GM19193 (cell line): ENCODE measurements around the gene EPB41.
A peak's percentile ranks its signal among the peaks of the same experiment; 100 is the strongest.

Experiments
- POLR2A ChIP-seq: IDR thresholded peaks from 4 replicates; pipeline ENCODE4 v1.6.1; 2011; ENCODE audit not compliant: insufficient read depth, insufficient read length; ENCODE audit errors: extremely low read depth

EPB41 gene

DNA sequence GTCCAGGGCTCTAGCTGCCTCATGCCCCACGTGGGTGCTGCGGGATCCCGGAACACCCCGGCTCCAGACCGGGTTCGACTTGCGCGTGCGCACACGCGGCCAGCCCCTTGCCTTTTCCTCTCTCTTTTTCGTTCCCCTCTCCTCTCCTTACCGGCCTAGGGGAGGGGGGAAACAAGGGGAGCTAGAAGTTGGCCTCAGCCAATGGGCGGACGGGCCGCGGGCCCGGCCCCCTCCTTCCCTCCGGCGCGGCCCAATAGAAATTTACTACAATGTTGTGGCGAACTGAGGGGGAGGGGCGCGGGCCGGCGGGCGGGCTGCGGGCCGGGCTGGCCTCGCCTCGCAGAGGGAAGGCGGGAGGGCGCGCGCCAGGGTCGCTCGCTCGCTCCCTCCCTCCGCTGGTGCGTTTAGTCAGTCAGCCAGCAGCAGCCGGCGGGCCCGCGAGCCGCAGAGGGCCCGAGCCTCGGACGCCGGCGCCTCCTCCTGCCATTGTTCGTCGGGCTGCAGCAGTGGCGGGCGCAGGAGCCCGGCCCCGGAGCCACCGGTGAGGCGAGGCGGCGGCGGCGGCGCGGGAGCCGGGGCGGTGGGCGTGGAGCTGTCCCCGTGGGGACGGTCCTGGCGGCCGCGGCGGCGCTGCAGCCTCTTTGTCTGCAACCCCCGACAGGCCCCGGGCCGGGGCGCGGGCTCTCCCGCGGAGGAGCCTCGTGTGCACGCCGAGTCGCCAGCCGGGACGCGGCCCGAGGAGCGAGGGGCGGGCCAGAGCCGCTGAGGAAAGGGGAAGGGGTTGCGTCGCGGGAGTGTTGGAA lies at the start of gene EPB41:
Gene EPB41, plus strand, starts transcription at position 342 of the 803 bp plus-strand sequence. CDS start 72,869 bp downstream, outside the sequence.
- TF ChIP-seq POLR2A = no peak

DNA sequence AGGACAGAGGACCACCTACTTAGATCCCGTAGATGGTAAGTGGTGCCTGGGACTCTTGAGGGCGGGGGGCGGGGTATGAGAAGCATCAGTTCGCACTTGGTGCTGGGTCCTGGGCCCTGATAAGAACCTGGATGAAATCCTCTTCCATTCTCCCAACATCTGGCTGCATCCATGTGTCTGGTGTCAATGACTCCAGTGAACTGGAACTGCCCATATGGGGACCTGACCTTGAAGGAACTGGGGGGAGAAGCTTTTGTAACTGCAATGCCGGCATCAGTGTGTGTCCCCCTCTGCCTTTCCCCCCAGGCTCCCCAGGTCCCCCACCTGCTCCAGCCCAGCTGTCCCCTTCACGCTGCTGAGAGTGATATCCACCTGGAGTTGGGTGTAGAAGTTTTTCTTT lies 49.7 kb upstream of the EPB41 start:
- TF ChIP-seq POLR2A = no peak

DNA sequence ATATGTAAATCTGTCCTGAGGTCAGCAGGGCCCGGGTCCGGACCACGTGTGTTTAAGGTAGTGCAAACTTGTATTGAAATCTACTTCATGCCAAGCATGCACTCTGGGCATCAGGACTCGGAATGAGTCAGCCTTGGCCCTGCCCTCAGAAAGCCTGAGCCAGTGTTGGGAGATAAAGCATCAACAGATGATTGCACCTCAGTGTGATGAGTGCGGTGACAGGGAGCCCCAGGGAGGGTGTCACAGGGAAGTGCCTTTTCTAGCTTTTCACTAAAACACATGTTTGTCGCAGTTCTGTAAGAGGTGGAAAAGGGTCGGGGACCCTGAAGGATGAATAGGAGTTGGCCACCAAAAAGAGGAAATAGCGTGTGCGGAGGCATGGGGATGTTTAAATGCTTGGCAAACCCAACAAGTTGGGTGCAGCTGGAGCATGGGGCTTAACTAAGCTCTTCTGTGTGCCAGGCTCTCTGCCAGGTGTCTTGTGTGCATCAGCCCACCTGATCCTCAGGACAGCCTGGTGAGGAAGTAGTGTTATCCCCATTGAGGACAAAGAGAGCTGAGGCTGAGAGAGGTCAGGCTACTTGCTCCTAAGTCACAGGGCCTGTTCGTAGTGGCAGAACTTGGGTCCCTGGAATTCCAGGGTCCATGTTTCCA lies 48.2 kb upstream of the EPB41 start:
- no peak for TF ChIP-seq POLR2A

DNA sequence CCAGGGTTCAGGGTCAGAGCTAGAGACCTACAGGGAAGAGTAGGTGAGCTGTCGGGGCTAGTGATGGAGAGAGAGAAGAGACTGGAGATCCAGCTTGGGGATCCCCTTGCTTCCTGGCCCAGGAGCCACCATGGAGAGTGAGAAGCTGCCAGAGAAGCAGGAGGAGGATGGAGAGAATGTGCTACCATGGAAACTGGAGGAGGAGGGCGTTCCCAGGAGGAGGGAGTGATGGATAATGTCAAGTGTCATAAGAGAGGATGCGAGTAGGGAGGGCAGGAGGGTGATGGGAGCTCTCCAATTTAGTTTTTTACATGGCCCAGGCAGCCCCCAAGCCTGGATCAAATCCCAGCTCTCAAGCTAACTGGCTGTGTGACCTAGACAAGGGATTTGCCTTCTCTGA lies 46.5 kb upstream of the EPB41 start:
- TF ChIP-seq POLR2A = no peak

DNA sequence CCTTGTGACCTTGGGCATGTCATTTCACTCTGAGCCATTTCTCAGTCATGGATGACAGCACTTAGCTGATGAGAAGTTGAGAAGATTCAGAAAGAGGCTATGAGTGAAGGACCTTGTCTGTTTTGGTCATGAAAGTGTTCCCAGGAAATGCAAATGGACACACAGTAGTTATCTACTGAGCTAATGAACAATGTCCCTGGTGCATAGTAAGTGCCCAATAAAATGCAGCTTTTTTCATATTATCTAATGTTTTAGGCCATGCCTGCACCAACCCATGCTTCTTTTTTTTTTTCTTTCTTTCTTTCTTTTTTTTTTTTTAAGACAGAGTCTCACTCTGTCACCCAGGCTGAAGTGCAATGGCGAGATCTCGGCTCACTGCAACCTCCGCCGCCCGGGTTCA lies 44.4 kb upstream of the EPB41 start:
- no peak for TF ChIP-seq POLR2A

DNA sequence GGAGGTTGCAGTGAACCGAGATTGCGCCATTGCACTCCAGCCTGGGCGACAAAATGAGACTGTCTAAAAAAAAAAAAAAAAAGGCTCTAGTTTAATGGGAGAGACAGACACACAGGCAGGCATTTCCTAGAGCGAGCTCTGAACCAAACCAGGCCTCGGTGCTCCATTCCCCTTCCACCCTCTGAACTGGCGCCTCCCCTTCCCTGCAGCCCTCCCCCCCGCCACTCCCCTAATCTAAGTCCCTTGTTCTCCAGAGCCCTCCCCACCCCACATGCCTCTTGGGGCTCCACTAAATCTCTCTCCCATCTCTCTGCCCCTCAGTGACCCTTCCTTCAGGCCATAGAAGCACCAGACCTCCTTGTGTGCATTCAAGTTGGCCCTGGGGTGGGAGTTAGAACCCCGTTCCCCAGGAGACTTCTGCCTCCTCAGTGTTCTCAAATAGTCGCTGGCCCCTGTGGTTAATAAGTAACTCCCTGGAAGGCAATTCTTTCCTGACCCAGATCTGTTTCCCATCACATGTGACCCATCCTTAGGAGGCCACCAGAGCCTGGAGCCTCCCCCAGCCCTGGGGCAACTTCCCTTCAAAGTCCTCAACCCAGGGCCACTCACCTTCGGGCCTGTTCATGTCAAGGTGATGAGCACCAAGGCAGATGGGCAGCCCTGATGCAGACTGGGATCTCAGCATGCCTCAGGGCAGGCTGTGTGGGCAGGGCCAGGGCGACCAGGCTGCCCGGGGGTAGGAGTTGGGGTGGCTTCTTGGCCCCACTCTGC lies 42.6 kb upstream of the EPB41 start:
- TF ChIP-seq POLR2A = no peak

DNA sequence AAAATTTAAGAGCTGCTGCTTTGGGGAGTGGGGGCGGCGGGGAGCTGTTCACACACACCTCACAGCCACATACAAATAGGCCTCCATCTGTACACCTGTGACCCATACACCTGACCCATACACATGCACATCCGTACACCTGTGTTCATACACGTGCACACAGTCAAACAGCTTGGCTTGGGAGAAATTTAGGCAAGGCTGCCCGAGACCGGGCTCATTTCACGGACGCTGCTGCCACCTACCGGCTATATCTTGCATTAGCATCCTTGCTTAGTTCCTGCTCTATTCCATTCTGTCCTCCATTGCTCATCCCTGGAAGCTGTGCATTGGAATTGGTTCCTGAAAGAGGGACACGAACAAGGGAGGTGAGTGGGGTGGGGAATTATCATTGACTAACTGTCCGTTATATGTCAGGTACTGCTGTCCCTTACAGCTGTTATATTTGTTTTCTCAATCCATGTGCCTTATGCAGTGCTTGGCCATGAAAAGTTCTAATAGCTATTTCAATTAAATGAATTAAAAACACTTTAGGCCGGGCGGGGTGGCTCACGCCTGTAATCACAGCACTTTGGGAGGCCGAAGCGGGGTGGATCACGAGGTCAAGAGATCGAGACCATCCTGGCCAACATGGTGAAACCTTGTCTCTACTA lies 37.1 kb upstream of the EPB41 start:
- no peak for TF ChIP-seq POLR2A

DNA sequence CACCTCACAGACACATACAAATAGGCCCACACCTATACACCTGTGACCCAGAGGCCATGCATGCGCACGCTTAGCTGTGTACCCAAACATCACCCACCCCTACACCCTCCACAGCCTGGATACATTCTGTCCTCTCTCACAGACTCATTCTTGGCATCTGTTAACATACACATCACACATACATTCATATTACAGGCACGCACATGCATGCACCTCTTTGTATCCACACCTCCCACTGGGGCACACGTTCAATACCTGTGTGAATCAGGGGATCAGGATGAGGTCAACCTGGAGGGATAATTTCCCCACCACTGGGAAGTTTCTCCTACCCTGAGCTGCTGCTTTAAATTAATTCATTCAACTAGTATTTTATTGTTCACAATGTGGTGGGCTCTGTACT lies 35.6 kb upstream of the EPB41 start:
- no peak for TF ChIP-seq POLR2A

DNA sequence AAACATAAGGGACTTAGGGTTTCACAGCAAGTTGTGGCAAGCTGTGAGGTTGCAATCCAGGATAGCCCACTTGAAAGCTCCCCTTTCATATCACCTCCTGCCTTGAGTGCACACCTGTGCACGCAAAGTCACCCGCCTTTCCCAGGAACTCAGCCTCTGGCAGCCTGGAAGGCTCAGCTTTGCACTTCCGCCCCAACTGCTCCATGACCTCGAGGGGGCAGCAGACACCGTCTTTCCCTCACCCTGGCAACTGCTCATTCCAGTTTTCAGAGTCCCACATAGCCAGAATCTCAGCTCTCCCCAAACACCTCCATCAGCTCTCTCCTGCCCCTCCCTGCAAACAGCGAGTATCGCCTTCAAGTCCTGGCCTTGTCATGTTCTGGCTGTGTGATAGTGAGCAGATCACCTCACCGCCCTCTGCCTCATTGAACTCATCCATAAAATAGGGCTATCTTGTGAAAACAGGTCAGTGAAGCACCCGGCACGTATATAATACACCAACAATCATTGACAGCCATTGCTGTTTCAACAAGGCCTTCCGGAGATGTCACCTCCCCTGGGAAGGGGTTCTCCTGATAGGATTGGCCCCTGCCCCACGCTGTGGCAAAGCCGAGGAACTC lies 32.2 kb upstream of the EPB41 start:
- no peak for TF ChIP-seq POLR2A

DNA sequence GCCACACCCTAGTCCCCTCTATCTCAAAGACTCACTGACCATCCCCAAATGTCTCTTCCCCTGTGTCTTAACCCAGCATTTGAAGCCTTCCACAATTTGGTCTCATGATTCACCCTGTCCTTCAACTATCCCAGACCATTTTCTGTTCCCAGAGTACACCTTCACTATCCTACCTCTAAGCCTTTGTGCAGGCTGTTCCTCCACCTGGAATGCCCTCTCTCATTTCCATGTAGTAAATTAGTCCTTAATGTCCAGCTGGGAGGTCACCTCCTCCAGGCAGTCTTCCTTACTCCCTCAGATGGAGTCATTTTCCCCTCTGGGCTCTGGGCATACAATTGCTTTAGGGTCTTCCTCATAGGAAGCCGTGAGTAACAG lies 31.1 kb upstream of the EPB41 start:
- no peak for TF ChIP-seq POLR2A

DNA sequence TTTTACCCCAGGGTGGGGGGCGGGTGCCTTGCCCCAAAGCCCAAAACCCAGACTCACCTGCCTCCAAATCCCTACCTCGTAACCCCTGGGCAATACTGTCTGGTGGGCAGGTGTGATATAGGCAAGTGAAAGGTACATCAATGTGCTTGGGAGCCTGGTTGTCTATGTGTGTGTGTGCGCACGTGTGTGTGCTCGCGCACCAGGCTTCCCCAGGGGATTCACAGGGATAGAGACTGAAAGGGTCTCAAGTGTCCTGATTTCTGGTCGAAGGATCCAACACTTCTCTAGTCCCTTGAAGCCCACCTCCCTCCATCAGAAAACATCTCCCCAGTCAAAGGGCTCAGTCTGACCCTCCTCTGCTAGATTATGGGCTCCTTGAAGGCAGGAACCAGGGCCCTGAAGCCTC lies 28.9 kb upstream of the EPB41 start:
- no peak for TF ChIP-seq POLR2A

DNA sequence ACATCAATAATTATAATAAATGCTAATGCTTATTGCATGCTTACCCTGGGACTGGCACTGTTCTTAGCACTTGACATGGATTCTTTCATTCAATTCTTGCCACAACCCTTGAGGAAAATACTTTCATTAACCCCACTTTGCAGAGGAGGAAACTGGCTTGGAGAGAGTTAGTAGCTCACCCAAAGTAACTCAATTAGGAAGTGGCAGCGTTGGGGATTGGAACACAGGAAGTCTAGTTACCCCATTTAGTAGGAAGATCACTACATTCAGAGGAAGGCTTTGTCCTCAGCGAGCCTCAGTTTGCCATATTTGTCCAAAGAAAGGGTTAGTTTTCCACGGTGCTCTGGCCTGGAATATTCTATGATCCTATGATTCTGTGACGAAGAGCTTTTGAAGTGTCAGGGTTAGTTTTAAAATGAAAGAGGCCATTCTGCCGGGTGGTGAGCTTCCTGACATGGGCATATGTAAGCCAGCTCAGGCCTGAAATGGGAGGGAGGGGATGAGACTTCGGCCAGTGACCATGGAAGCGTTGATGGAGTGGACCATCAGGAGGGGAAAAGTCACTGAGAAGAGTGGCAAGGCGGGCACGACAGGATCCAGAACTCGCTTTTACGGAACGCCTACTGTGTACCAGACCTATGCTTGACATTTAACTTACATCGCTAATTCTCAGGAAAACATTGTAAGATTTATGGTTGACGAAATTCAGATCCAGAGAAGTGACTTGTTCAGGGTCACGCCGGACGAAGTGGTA lies 28.2 kb upstream of the EPB41 start:
- no peak for TF ChIP-seq POLR2A

DNA sequence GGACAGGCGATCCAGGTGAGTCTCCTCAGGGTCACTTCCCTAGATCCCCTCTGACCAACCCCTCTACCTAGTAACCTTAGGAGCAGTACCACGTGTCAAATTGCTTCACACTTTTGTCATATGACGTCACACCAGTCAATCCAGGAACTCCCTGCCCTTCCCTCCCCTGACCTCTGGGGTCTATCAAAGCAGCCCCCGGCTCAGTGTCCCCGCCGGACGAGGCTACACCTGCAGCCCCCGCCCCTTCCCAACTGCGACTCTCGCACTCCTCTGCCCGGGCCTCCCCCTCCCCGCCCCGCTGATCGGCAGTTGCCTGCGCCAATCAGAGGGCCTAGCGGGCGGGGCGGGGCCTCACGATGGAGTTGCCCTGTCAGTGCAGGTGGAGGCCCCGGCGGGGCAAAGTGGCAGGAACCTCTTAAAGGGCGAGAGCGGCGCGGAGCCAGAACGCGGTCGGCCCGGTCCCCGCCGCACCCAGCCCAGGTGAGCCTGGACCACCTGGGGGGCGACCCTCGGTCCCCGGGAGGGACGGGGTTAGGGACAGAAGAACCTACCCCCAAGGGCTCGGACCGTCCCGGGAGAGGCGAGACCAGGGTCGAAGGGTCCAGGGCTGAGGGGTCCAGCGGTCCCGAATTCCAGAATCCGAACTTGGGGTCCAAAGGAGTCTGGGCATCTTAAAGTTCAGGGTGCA lies 27.5 kb upstream of the EPB41 start:
- TF ChIP-seq POLR2A = peak; percentile 44
